Endodermal cell (in vitro differentiated cells): Measurements from ENCODE around the gene NF1. TPM values are rescaled to one million over a fixed set of nuclear protein-coding genes. Genes with fewer than 3 reads are reported as not detected.

ENCODE experiments used
- DNase-seq: peaks from one replicate; pipeline ENCODE4 v3.0.0-alpha.2; 2017
- H3K27ac ChIP-seq: 2 replicates; pipeline ENCODE4 v1.5.1; 2013; ENCODE audit warnings: mild to moderate bottlenecking, low read depth, low read length, moderate library complexity
- H3K27me3 ChIP-seq: 2 replicates; pipeline ENCODE4 v1.6.1; 2013; ENCODE audit warnings: mild to moderate bottlenecking, low read length, moderate library complexity; ENCODE audit not compliant: insufficient read depth, control insufficient read depth, poor library complexity, severe bottlenecking
- H3K36me3 ChIP-seq: 2 replicates; pipeline ENCODE4 v1.7.0; 2013; ENCODE audit warnings: mild to moderate bottlenecking, low read length, moderate library complexity; ENCODE audit not compliant: control insufficient read depth, insufficient read depth
- H3K4me1 ChIP-seq: one replicate; pipeline ENCODE4 v1.7.0; 2013; ENCODE audit warnings: low read length; ENCODE audit not compliant: control insufficient read depth, insufficient read depth
- H3K4me3 ChIP-seq: 2 replicates; pipeline ENCODE4 v1.5.1; 2013; ENCODE audit warnings: mild to moderate bottlenecking, low read length, moderate library complexity
- H3K9ac ChIP-seq: 2 replicates; pipeline ENCODE4 v1.6.1; 2013; ENCODE audit warnings: mild to moderate bottlenecking, low read length, moderate library complexity; ENCODE audit not compliant: poor library complexity, severe bottlenecking; ENCODE audit errors: extremely low read depth
- H3K9me3 ChIP-seq: 2 replicates; pipeline ENCODE4 v1.6.1; 2013; ENCODE audit warnings: mild to moderate bottlenecking, low read length, moderate library complexity; ENCODE audit not compliant: control insufficient read depth
- H3K27ac Mint-ChIP-seq: 2 replicates; pipeline ENCODE4 v1.8.0; 2020; ENCODE audit warnings: mixed read lengths
- H3K27me3 Mint-ChIP-seq: 2 replicates; pipeline ENCODE4 v1.8.0; 2021; ENCODE audit warnings: mild to moderate bottlenecking, mixed read lengths; ENCODE audit not compliant: insufficient read depth
- H3K36me3 Mint-ChIP-seq: 2 replicates; pipeline ENCODE4 v1.8.0; 2020; ENCODE audit warnings: low read depth, mixed read lengths
- H3K4me1 Mint-ChIP-seq: 2 replicates; pipeline ENCODE4 v1.8.0; 2020; ENCODE audit warnings: mixed read lengths
- H3K4me3 Mint-ChIP-seq: 2 replicates; pipeline ENCODE4 v1.8.0; 2020; ENCODE audit warnings: mild to moderate bottlenecking, moderate library complexity, mixed read lengths
- H3K9me3 Mint-ChIP-seq: 2 replicates; pipeline ENCODE4 v1.8.0; 2020; ENCODE audit warnings: mild to moderate bottlenecking, mixed read lengths
- CTCF ChIP-seq: fragments of 200-600 bp; sonication (generic); conservative IDR thresholded peaks from 2 replicates; pipeline ENCODE4 v1.5.0; 2021; ENCODE audit warnings: antibody characterized with exemption, mild to moderate bottlenecking
- WGBS, 2 experiments: methylation state at CpG; one replicate each; pipeline versions ENCODE4 v1.1.5 to v1.1.7; 2013; ENCODE audit warnings: missing lambda C conversion rate in 2 of 2, mixed read lengths in 1 of 2; ENCODE audit not compliant: insufficient coverage in 1 of 2, insufficient read length in 1 of 2; 5-methylcytosine and 5-hydroxymethylcytosine counted together
- total RNA-seq, 2 donors: library from RNA; stranded (reverse); fragmentation: NEBNext Ultra II Directional in 1 of 2; extraction: Animal tissue kit (Norgen Biotek cat#: 25700) in 1 of 2; gene quantifications; 2 replicates in 1 of 2; 3 replicates in 1 of 2; pipeline ENCODE4 v1.2.1, GENCODE V29; 2021

NF1 gene
- total RNA-seq, 2 donors from 2014 or later = 61.9 to 69.3 TPM

GRCh38 chr17:31320241-31320640, 225.5 kb downstream of the NF1 start:
- Histone ChIP-seq H3K4me3 (no peak overlapping the region), H3K27me3 (no peaks in the 10 kb centered on the region), H3K9me3 (no peaks in the 10 kb centered on the region), H3K4me1 (no peaks in the 10 kb centered on the region), H3K9ac (no peak overlapping the region), H3K36me3 (peaks cover 5% of the 10 kb centered on the region), H3K27ac (no peak overlapping the region)
- WGBS, 2 experiments = 80% methylated on average over 1 of the region's 2 CpGs; no CpG with 5 or more reads in 1 of the 2 experiments
- Mint-ChIP-seq H3K27me3 (no peaks in the 10 kb centered on the region), H3K9me3 (no peaks in the 10 kb centered on the region), H3K4me1 (peaks cover 3% of the 10 kb centered on the region), H3K36me3 (peaks cover 12% of the 10 kb centered on the region), H3K4me3 (no peak overlapping the region), H3K27ac (no peak overlapping the region)
- no peak for DNase-seq
- TF ChIP-seq CTCF = no peak

- H3K27me3 Mint-ChIP-seq = no peaks in the 10 kb centered on the region
- Histone ChIP-seq H3K27ac (no peak overlapping the region), H3K27me3 (no peaks in the 10 kb centered on the region), H3K4me3 (no peak overlapping the region), H3K36me3 (peaks cover 11% of the 10 kb centered on the region), H3K9me3 (no peaks in the 10 kb centered on the region), H3K9ac (no peak overlapping the region), H3K4me1 (no peaks in the 10 kb centered on the region)
- H3K4me3 Mint-ChIP-seq = no peak overlapping the region
- 89 to 100% methylated on average over 1 of the region's 1 CpG for WGBS, 2 experiments
- peaks cover 3% of the 10 kb centered on the region for H3K4me1 Mint-ChIP-seq
- TF ChIP-seq CTCF = no peak
- H3K9me3 Mint-ChIP-seq = no peaks in the 10 kb centered on the region
- DNase-seq = no peak
- H3K36me3 Mint-ChIP-seq = peaks cover 14% of the 10 kb centered on the region
- H3K27ac Mint-ChIP-seq = no peak overlapping the region
Measured at GRCh38 chr17:31320791-31321190, 226.0 kb downstream of the NF1 start.

GRCh38 chr17:31321481-31321880, 226.7 kb downstream of the NF1 start, which contains the start of gene EVI2A:
Gene EVI2A (minus strand): TSS chr17:31321622. CDS start chr17:31319013, 2,609 bp downstream.
- Histone ChIP-seq H3K27ac (no peak within 1 kb of the TSS), H3K4me3 (no peak within 1 kb of the TSS), H3K36me3 (peaks cover 15% of the 10 kb centered on the region), H3K9ac (no peak within 1 kb of the TSS), H3K4me1 (no peaks in the 10 kb centered on the region), H3K9me3 (no peaks in the 10 kb centered on the region), H3K27me3 (no peaks in the 10 kb centered on the region)
- no peak for DNase-seq
- no peak within 1 kb of the TSS for H3K4me3 Mint-ChIP-seq
- WGBS, 2 experiments = 80 to 93% methylated on average over 2 to 3 of the region's 3 CpGs
- H3K9me3 Mint-ChIP-seq = no peaks in the 10 kb centered on the region
- H3K4me1 Mint-ChIP-seq = peaks cover 3% of the 10 kb centered on the region
- no peaks in the 10 kb centered on the region for H3K27me3 Mint-ChIP-seq
- no peak for TF ChIP-seq CTCF
- no peak within 1 kb of the TSS for H3K27ac Mint-ChIP-seq
- peaks cover 18% of the 10 kb centered on the region for H3K36me3 Mint-ChIP-seq
